Parathyroid adenoma (tissue), 2 donors: Measurements from ENCODE around the gene LRRC26.

Source experiments
- H2AFZ ChIP-seq: fragments of 300-600 bp; sonication (generic); one replicate; pipeline ENCODE4 v1.7.0; 2017; ENCODE audit warnings: antibody characterized with exemption, mild to moderate bottlenecking
- H3K27ac ChIP-seq: fragments of 300-600 bp; sonication (generic); one replicate; pipeline ENCODE4 v1.7.0; 2017
- H3K27me3 ChIP-seq: fragments of 300-600 bp; sonication (generic); one replicate; pipeline ENCODE4 v1.7.0; 2017; ENCODE audit warnings: low read length; ENCODE audit not compliant: control insufficient read depth, insufficient read depth
- H3K36me3 ChIP-seq: fragments of 300-600 bp; sonication (generic); one replicate; pipeline ENCODE4 v1.7.0; 2017; ENCODE audit warnings: low read length; ENCODE audit not compliant: control insufficient read depth, insufficient read depth
- H3K4me1 ChIP-seq: fragments of 300-600 bp; sonication (generic); one replicate; pipeline ENCODE4 v1.7.0; 2017; ENCODE audit warnings: control low read depth
- H3K4me2 ChIP-seq: fragments of 300-600 bp; sonication (generic); one replicate; pipeline ENCODE4 v1.7.0; 2017; ENCODE audit warnings: low read length
- H3K4me3 ChIP-seq: fragments of 300-600 bp; sonication (generic); one replicate; pipeline ENCODE4 v1.7.0; 2017; ENCODE audit warnings: low read depth, low read length
- H3K79me2 ChIP-seq: fragments of 300-600 bp; sonication (generic); one replicate; pipeline ENCODE4 v1.7.0; 2017; ENCODE audit warnings: control low read depth
- H3K9ac ChIP-seq: fragments of 300-600 bp; sonication (generic); one replicate; pipeline ENCODE4 v1.7.0; 2017; ENCODE audit warnings: mild to moderate bottlenecking
- H3K9me3 ChIP-seq: fragments of 300-600 bp; sonication (generic); one replicate; pipeline ENCODE4 v1.7.0; 2017; ENCODE audit warnings: low read length; ENCODE audit not compliant: control insufficient read depth
- TF ChIP-seq, protein P1 (sequence below): fragments of 300-600 bp; sonication (generic); IDR thresholded peaks from one replicate; pipeline ENCODE4 v1.7.0; 2017; ENCODE audit warnings: antibody characterized with exemption, mild to moderate bottlenecking
- donor health status: primary hyperparathyroidism.

LRRC26 gene

GRCh38 chr9:137141050-137141810 lies 28.6 kb downstream of the LRRC26 start:
- Histone ChIP-seq H3K4me2 (no peak overlapping the region), H2AFZ (no peak overlapping the region), H3K27ac (no peak overlapping the region), H3K9ac (no peak overlapping the region), H3K4me1 (no peaks in the 10 kb centered on the region), H3K9me3 (no peaks in the 10 kb centered on the region), H3K79me2 (no peaks in the 10 kb centered on the region), H3K27me3 (peaks cover 11% of the 10 kb centered on the region), H3K36me3 (no peaks in the 10 kb centered on the region), H3K4me3 (no peak overlapping the region)
- TF ChIP-seq, protein P1, sequence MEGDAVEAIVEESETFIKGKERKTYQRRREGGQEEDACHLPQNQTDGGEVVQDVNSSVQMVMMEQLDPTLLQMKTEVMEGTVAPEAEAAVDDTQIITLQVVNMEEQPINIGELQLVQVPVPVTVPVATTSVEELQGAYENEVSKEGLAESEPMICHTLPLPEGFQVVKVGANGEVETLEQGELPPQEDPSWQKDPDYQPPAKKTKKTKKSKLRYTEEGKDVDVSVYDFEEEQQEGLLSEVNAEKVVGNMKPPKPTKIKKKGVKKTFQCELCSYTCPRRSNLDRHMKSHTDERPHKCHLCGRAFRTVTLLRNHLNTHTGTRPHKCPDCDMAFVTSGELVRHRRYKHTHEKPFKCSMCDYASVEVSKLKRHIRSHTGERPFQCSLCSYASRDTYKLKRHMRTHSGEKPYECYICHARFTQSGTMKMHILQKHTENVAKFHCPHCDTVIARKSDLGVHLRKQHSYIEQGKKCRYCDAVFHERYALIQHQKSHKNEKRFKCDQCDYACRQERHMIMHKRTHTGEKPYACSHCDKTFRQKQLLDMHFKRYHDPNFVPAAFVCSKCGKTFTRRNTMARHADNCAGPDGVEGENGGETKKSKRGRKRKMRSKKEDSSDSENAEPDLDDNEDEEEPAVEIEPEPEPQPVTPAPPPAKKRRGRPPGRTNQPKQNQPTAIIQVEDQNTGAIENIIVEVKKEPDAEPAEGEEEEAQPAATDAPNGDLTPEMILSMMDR: no peak

- no peak overlapping the region for H3K9ac ChIP-seq
- H3K4me3 ChIP-seq: no peak overlapping the region
- H3K27me3 ChIP-seq: peaks cover 11% of the 10 kb centered on the region
Measured at GRCh38 chr9:137140151-137141012, 29.5 kb downstream of the LRRC26 start.

GRCh38 chr9:137139468-137140150 lies 30.2 kb downstream of the LRRC26 start:
- H3K79me2 ChIP-seq: no peaks in the 10 kb centered on the region
- H3K4me3 ChIP-seq: no peak overlapping the region
- H3K27ac ChIP-seq: no peak overlapping the region
- no peaks in the 10 kb centered on the region for H3K9me3 ChIP-seq
- no peak overlapping the region for H3K9ac ChIP-seq
- H3K36me3 ChIP-seq: no peaks in the 10 kb centered on the region
- H3K27me3 ChIP-seq: peaks cover 11% of the 10 kb centered on the region
- H3K4me1 ChIP-seq: no peaks in the 10 kb centered on the region
- TF ChIP-seq, protein P1: no peak
- H2AFZ ChIP-seq: no peak overlapping the region
- H3K4me2 ChIP-seq: no peak overlapping the region

More at GRCh38 chr9:137140151-137141012, 29.5 kb downstream of the LRRC26 start:
- no peak overlapping the region for H2AFZ ChIP-seq
- no peaks in the 10 kb centered on the region for H3K4me1 ChIP-seq
- H3K4me2 ChIP-seq: no peak overlapping the region
- H3K36me3 ChIP-seq: no peaks in the 10 kb centered on the region
- no peaks in the 10 kb centered on the region for H3K9me3 ChIP-seq
- no peaks in the 10 kb centered on the region for H3K79me2 ChIP-seq
- TF ChIP-seq, protein P1: no peak
- no peak overlapping the region for H3K27ac ChIP-seq

- Histone ChIP-seq H3K4me2 (no peak within 1 kb of the TSS), H3K27me3 (peaks cover 11% of the 10 kb centered on the region)
Measured at GRCh38 chr9:137138722-137139467, 31.0 kb downstream of the LRRC26 start, which contains the start of gene GRIN1. GRIN1 (plus strand) TSS chr9:137139154; CDS start chr9:137139487, 333 bp downstream.

More at GRCh38 chr9:137138722-137139467, 31.0 kb downstream of the LRRC26 start, which contains the start of gene GRIN1:
- no peaks in the 10 kb centered on the region for H3K79me2 ChIP-seq
- no peak within 1 kb of the TSS for H3K9ac ChIP-seq
- no peaks in the 10 kb centered on the region for H3K36me3 ChIP-seq
- no peak within 1 kb of the TSS for H3K4me3 ChIP-seq
- no peaks in the 10 kb centered on the region for H3K4me1 ChIP-seq
- no peaks in the 10 kb centered on the region for H3K9me3 ChIP-seq
- no peak within 1 kb of the TSS for H3K27ac ChIP-seq
- no peak within 1 kb of the TSS for H2AFZ ChIP-seq
- TF ChIP-seq, protein P1: no peak
